GM23338 (cell line): Measurements from ENCODE around the gene SLC22A17.
"Not testable (repeated sequence)": the region's sequence is repeated elsewhere in the genome, so short reads cannot be mapped to it uniquely, and the experiment has no call there.

Source experiments
- EZH2 ChIP-seq: fragments of 200-600 bp; sonication (generic); IDR thresholded peaks from one replicate; pipeline ENCODE4 v1.8.0; 2017; ENCODE audit warnings: antibody characterized with exemption, mild to moderate bottlenecking, low read depth; ENCODE audit not compliant: unreplicated experiment
- NANOG ChIP-seq: IDR thresholded peaks from 2 replicates; pipeline ENCODE4 v1.6.1; 2016; ENCODE audit warnings: antibody characterized with exemption, borderline replicate concordance
- POLR2AphosphoS5 ChIP-seq: IDR thresholded peaks from 2 replicates; pipeline ENCODE4 v1.6.1; 2016; ENCODE audit warnings: antibody characterized with exemption, low read depth
- TF ChIP-seq, protein P1 (sequence below), 2 experiments: fragments of 200-600 bp in 1 of 2; sonication (generic) in 1 of 2; conservative IDR thresholded peaks; 2 replicates each; pipeline versions ENCODE4 v1.5.1 to v1.6.1; 2016 to 2017; ENCODE audit warnings: antibody characterized with exemption in 2 of 2, low read depth in 2 of 2, mild to moderate bottlenecking in 2 of 2, moderate library complexity in 1 of 2

DNA sequence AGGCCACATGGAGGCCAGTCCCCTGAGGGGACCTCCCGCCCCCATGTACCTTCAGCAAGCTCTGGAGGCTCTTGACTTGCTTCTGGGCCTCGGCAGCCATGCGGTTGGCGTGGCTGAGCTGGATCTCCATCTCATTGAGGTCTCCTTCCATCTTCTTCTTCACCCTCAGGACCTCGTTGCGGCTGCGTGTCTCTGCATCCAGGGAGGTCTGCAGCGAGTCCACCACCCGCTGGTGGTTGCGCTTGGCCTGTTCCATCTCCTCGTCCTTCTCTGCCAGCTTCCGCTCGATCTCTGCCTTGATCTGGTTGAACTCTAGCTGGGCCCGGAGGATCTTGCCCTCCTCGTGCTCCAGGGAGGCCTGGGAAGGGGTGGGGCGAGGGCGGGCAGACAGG is 33.6 kb upstream of the SLC22A17 start:
- not testable (repeated sequence) for TF ChIP-seq EZH2, POLR2AphosphoS5, NANOG
- TF ChIP-seq, protein P1, sequence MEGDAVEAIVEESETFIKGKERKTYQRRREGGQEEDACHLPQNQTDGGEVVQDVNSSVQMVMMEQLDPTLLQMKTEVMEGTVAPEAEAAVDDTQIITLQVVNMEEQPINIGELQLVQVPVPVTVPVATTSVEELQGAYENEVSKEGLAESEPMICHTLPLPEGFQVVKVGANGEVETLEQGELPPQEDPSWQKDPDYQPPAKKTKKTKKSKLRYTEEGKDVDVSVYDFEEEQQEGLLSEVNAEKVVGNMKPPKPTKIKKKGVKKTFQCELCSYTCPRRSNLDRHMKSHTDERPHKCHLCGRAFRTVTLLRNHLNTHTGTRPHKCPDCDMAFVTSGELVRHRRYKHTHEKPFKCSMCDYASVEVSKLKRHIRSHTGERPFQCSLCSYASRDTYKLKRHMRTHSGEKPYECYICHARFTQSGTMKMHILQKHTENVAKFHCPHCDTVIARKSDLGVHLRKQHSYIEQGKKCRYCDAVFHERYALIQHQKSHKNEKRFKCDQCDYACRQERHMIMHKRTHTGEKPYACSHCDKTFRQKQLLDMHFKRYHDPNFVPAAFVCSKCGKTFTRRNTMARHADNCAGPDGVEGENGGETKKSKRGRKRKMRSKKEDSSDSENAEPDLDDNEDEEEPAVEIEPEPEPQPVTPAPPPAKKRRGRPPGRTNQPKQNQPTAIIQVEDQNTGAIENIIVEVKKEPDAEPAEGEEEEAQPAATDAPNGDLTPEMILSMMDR (conservative IDR thresholded peaks at IDR 0.05; ENCODE audit: low read depth in 2 of 2) = not testable (repeated sequence)
